NCI-H510A (cell line): ENCODE results near the gene C22orf23.

Experiments
- DNase-seq: peaks from one replicate; lab custom pipeline; 2025; lab: John Stamatoyannopoulos, UW

Gene C22orf23

DNA sequence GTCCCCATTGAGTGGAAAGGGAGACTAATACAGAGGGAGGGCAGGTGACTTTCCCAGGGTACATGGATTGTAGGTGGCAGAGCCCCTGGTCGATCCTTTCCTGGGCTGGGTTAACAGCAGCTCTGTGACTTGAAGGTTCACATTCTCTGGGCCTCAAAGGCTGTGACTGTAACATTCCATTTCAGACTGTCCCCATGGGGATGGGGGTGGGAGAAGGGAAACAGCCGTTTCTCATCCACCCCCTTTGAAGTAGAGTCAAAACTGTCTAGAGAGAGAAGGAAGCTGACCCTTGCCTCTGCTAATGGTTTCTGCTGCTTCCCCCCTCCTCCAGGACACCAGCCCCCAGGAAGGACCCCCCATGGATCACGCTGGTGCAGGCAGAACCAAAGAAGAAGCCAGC, 28.1 kb downstream of the C22orf23 start:
- no peak for DNase-seq

- no peak for DNase-seq
Measured at GRCh38 chr22:37924386-37925065, 28.9 kb downstream of the C22orf23 start.

- no peak for DNase-seq
Measured at GRCh38 chr22:37923927-37924326, 29.5 kb downstream of the C22orf23 start.

- DNase-seq, result no peak
Measured at GRCh38 chr22:37922191-37922590, 31.2 kb downstream of the C22orf23 start.

- DNase-seq, result no peak
Measured at GRCh38 chr22:37920126-37920525, 33.3 kb downstream of the C22orf23 start.

DNA sequence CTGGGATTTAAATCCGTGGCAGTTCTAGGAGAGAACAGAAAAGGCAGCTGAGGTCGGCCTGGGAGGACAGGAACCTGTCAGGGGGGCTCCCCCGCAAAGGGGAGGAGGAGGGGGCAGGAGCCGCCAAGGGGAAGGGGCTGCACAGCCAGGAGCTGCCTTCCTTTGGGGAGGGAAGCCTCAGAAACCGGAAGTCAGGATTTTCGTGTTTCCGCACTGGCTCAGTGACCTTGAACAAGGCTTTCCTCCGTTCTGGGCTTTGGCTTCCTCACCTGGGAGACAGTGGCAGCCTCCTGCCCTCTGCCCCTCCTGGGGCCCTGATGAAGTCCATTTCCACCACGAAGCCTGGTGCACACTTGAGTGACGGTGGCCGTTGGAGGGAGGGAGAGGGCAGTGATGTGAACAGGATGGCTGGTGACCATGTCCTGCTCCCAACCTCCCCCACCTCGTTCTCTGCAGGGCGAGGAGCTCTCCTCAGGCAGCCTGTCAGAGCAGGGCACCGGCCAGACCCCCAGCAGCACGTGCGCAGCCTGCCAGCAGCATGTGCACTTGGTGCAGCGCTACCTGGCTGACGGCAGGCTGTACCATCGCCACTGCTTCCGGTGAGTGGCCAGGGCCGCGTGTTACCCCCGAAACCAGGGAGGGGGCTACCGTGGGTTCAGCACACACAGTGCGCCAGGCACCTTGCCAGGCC, 34.7 kb downstream of the C22orf23 start:
- no peak for DNase-seq

DNA sequence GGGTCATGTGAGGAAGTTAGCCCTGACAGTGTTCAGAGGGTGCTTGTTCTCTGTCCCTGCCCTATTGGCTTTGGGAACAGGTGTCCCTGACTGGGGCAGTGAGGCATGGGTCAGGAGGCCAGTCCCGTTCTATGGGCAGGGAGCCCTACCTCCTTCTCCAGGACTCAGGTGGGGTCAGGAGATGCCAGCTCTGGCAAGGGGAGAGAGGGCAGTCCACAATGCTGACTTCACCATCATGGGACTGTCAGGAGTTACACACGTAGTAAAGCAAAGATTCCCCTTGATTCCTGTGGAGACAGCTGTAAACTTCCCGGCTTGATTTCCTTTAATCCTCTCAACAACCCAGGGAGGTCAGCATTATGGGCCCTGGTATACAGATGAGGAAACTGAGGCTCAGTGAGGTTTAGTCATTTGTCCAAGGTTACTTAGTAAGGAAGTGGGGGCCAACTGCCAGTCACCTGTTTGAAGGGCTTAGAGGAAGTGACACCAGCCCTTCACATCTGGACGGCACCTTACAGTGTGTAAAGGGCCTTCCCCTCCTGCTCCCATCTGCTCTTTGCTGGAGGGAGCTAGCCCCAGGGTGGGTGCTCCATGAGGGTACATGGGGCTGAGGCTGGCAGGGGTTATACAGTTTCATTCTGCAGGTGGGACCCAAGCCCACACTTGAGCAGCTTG, 35.4 kb downstream of the C22orf23 start:
- DNase-seq, result no peak

- no peak for DNase-seq
Measured at GRCh38 chr22:37916311-37916710, 37.1 kb downstream of the C22orf23 start.

DNA sequence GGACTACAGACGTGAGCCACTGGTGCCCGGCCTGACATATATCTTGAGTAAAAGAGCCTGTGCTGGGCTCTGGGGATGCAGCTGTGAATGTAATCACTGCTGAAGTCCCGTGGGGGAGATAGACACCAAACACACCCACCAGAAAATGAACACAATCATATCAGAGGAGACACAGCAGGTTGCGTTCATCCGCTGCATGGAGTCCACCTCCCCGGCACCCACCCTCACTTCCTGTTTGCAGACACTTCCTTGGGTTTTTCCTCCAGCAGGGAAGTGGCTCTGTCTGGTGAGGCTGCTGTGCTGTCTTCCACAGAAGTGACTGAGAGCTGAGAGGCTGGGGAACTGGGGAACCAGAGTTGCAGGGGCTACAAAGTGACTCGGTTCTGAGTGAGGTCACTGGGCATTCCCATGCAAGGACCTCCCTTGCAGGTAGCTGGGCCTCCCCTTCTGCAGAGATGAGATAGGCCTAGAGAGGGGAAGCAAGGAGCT, 40.1 kb downstream of the C22orf23 start:
- DNase-seq, result no peak

DNA sequence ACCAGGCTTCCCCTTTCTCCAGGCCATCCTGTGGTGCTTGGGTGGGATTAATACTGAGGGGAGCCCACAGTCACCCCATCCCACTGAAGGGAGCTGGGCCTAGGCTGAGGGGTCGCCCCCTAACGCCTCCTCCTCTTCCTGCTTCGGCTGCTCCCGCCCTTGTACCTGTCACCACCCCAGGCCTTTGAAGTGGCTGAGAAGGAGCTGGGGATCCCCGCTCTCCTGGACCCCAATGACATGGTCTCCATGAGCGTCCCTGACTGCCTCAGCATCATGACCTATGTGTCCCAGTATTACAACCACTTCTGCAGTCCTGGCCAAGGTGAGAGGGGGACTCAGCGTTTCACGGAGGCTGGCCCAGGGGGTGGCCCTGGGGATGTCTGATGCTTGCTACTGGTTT, 41.2 kb downstream of the C22orf23 start:
- no peak for DNase-seq

- no peak for DNase-seq
Measured at GRCh38 chr22:37911697-37912096, 41.7 kb downstream of the C22orf23 start.

DNA sequence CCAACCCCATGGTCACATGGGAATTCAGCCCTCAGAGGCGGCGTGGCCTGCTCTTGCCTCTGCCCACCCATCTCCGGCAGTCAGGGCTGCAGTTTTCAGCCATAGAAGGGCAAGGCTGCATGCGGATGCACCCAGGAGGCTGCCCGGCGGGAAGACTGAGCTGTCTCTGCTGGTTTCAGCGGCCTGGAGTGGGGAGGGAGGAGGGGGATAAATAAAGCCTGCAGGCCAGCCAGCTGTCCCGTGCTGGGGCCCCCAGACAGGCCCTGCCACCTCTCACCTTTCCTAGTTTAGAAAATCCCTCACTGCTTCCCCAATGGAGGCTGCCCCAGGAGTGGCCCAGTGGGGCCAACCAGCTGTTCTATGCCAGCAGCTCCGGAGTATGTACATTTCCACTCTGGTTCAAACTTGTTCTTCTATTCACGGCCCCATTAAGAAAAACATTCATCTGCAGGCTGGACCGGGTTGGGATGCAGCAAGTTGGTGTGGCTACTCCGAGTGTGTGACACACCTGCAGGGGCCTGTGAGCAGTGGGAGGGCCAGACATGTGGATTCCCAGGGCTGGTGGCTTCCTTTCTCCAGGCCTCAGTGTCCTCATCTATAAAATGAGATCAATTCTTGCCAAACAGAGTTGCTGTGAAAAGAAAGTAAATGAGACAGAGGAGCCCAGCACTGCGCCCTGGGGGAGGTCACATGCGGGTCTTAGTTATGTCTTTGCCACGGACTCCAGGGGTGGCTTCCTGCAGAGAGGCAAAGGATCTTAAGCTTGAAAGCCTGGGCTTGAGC, 42.3 kb downstream of the C22orf23 start:
- no peak for DNase-seq

DNA sequence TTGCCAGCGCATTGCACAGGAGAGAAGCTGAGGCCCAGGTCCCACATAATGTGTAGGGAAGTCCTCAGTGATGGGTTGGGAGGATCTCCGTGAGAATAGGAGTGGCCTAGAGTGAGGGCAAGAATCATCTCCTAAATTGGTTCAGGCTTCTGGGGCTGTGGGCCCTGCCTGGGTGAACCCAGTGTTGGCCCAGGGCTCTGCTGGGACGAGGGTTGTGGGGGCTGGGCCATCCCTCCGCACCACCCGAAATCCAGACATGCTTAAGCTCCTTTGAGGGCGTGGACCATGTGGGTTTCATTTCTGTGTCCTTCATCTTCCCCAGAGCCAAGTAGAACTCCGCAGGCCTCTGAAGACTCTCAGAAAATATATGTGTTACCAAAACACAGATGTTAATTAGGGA, 43.6 kb downstream of the C22orf23 start:
- DNase-seq, result no peak

DNA sequence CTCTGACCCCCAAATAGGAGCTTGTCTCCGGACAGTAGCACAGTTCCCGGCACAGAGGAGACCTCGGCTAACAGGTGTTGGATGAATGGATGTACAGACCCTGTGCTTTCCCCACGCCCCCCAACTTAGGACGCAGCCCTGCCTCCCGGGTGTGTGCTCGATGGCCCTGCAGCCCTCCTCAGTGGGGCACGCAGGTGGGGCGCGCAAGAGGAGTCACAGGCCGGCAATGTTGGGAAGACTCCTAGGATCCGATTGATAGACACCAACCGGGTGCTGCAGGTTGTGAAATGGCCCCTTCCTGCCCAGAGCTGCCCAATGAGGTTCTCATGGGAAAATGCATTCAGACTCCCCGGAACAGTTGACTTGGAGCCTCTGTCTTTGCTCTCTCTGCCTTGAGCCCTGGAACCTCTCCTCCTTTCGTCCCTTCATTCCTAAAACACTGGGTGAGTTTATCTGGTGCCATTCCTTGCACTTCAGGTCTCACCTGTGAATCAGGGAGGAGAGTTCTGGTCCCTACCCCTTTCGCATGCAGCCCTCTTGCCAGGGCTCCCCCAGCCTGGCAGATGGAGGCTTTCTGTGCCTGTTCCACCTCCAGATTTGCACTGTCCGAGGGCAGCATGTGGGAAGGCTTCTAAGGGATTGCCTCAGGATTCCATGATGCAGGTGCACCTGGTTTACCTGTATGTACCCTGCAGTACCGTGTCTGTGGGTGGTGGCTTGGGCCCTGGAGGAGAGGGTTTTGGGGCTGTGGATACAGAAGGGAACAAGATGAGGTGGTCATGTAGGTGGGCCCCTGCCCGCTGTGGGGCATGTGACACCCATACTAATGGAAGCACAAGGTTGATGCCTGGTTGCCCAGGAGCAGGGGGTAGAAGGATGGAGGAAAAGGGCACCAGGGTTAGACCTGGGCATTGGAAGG, 46.1 kb downstream of the C22orf23 start:
- DNase-seq, result no peak

DNA sequence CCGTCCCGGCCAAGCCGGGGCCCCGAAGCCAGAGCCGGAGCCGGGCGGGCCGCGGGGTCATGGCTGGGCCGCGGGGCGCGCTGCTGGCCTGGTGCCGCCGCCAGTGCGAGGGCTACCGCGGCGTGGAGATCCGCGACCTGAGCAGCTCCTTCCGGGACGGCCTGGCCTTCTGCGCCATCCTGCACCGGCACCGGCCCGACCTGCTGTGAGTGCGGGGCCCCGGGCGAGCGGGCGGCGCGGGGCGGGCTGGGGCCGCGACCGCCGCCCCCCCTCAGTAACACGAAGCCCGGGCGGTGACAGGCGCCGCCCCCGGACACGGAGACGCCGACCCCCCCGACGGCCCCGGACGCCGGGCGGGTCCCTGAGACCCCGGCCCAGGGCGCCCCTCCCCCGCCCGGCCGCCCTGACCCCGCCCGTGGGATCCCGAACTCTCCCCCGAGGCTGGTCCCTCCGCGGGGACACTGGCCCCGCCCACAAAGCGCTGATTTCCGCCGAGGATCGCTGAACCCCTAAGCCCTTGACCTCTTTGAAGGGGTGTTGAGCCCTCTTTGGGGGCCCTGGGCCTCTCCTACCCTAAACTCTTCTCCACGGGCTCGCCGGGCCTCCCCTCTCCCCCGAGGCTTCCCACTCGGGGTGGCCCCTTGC, 46.9 kb downstream of the C22orf23 start:
- no peak for DNase-seq

DNA sequence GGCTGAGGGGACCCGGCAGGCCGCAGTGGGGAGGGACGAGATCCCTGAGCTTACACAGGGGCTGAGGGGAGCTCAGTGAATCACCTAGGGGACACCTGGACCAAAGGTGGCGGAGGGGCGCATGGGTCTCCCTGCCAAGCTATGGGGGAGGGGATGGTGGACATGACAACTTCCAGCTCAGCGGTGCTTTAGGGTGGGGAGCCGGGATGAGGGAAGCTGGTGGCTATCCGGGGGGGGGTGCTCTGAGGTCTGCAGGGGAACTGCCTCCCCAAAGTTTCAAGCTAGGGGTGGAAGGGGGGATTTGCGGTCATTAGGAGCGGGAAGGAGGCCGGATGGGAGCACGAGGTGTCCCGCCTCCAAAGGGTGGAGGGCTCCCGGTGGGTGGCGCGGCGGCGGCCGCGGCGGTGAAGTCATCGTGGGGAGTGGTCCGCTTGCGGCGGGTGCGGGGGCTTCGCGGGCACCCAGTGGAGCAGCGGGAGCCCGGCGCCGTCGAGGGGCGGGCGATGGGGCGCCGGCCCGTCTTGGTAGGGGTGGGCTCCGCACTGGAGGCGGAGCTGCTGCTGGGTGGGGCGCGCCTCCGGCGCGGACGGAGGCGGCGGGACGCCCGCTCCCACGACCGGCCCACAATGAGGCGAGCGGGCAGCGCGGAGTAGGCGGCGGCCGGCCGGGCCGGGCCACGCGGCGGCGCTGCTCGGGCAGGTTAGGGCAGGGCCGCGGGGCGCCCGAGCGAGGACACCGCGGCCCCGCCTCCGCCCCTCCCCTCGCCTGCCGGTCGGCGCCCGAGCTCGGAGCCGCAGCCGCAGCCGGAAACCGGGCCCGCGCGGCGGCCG, 47.7 kb downstream of the C22orf23 start, which contains the start of gene MICALL1:
TSS of gene MICALL1 (plus strand) at position 764 of the 830 bp plus-strand sequence. CDS start 126 bp downstream, outside the sequence.
- peak; percentile 42 for DNase-seq

DNA sequence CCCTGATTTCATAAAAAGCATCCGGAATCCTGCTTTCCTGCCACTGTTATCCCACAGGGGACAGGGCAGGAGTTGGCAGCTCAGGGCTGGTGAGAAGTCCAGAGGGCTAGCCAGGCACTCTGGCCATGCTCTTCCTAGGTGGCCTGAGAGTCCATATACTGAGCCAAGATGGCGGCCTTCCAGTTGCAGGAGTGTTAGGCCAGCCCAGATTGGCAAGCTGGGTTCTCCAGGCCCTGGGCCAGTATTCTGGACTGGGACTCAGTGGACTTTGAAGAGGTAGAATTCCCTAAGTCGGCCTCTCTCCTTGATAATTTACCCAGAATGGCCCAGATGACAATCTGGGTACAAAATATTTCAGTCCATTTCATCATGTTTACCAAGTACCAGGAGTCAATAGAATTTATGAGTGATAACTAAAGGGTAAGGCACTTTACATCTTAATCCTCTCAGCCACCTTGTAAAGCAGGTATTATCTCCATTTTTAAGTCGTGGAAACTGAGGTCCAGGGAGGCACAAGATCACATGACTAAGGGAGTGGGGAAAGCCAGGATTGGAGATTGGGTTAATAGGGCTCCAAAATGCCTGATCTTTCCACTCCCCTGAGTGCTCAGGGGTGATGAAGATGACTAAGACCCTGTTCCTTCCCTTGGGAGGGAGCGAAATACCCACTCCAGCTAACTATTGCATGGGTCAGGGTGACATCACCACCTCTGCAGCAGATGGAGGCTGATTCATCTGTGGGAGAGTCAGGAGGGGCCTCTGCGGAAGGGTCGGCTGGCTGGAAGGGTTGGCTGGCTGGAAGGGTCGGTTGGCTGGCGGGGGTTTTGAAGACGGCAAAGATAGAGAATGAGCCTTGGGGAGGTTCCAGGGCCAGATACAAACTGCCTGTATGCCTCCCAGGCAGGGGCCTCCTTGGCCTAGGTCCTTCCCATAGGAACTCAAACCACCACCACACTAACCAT, 48.5 kb downstream of the C22orf23 start:
- DNase-seq, result no peak

DNA sequence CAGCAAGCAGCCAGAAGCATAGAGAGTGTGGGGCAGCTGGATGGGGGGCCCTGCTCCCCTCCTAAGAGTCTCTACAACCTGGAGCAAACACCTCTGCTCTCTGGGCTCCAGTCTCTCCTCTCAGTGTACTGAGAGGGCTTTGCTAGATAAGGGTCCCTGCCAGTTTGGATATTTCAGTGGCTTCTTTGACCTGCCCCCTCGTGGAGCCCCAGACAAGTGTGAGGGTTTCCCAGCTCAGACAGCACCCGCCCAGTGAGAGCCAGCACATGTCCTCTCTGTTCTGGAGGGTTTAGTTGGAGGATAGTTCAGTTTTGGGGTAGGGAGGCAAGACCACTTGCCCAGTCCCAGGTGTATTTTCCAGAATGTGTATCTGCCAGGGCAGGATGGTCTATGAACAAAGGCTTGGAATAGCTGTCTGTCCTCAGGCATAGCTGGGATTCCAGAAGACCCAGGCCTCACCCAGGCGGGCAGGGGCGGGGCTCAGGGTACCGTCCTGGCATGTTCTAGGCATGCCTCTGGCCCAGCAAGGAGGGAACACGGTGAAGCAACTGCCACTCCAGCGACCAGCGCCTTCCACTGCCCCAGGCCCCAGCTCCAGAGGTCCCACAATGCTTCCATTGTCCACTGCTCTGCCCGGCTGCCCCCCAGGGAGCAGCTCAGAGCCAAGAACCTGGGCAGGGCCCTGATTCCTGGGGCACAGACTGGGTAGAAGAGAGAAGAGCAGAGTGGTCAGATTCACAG, 54.8 kb downstream of the C22orf23 start:
- no peak for DNase-seq
